Measurements from ENCODE around the gene CDH1.

DNA sequence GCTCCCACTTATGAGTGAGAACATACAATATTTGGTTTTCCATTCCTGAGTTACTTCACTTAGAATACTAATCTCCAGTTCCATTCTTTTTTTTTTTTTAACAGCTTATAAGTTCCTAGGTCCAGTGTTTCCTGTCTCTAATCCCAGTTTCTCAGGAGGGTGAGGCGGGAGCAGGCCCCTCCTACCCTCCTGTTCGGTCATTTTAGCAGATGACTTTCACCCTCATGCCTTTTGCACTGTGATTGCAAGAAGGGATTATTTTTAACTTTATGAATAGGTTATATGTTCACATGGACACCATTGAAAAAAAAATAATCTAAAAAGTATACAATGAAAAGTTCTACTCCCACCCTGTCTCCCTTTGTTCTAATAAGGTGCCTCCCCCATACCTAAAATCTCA lies 47.6 kb downstream of the CDH1 start:
- TF ChIP-seq POLR2A (IDR thresholded peaks at IDR 0.05; ENCODE audit: low read depth, low read length) = no peak
- no peak for TF ChIP-seq TAF1 (IDR thresholded peaks at IDR 0.05; ENCODE audit: low read depth, low read length)

All from GM12891 (cell line).